Spleen (tissue), 11 donors: ENCODE measurements around the gene CAMTA1. TPM values are rescaled to one million over a fixed set of nuclear protein-coding genes. Genes with fewer than 3 reads are reported as not detected.

Experiments used
- DNase-seq: peaks from one replicate; pipeline ENCODE4 v3.0.0-alpha.2; 2020
- H3K27ac ChIP-seq, 8 donors: fragments of 200-600 bp; sonication (generic) in 7 of 8; 1 replicate in 4 of 8; 2 replicates in 4 of 8; pipeline versions ENCODE4 v1.5.0 to v1.8.0; 2016 to 2021; ENCODE audit warnings: inconsistent platforms in 4 of 8, mild to moderate bottlenecking in 4 of 8, moderate library complexity in 1 of 8
- H3K27me3 ChIP-seq, 7 donors: fragments of 200-600 bp; sonication (generic) in 6 of 7; replicated peaks in 1 of 7; 1 replicate in 4 of 7; 2 replicates in 3 of 7; pipeline versions ENCODE4 v1.5.0 to v1.8.0; 2016 to 2021; ENCODE audit warnings: inconsistent platforms in 3 of 7, mild to moderate bottlenecking in 1 of 7
- H3K36me3 ChIP-seq, 6 donors: fragments of 200-600 bp; sonication (generic) in 5 of 6; 1 replicate in 4 of 6; 2 replicates in 2 of 6; pipeline versions ENCODE4 v1.5.0 to v1.8.0; 2016 to 2021; ENCODE audit warnings: inconsistent platforms in 2 of 6
- H3K4me1 ChIP-seq, 6 donors: fragments of 200-600 bp; sonication (generic) in 5 of 6; 1 replicate in 3 of 6; 2 replicates in 3 of 6; pipeline versions ENCODE4 v1.5.0 to v1.8.0; 2016 to 2021; ENCODE audit warnings: inconsistent platforms in 3 of 6
- H3K4me3 ChIP-seq, 8 donors: fragments of 200-600 bp; sonication (generic) in 7 of 8; 1 replicate in 4 of 8; 2 replicates in 4 of 8; pipeline versions ENCODE4 v1.5.0 to v1.8.0; 2016 to 2021; ENCODE audit warnings: inconsistent platforms in 4 of 8, mild to moderate bottlenecking in 4 of 8, moderate library complexity in 2 of 8
- H3K9me3 ChIP-seq, 8 donors: fragments of 200-600 bp; sonication (generic) in 7 of 8; 1 replicate in 4 of 8; 2 replicates in 4 of 8; pipeline versions ENCODE4 v1.5.0 to v1.8.0; 2016 to 2021; ENCODE audit warnings: inconsistent platforms in 4 of 8
- POLR2A ChIP-seq, 3 donors: fragments of 450-650 bp; IDR thresholded peaks; one replicate each; pipeline ENCODE4 v1.5.1; 2017; ENCODE audit warnings: antibody characterized with exemption in 3 of 3, mild to moderate bottlenecking in 1 of 3
- POLR2AphosphoS5 ChIP-seq, 3 donors: sonication (generic); formaldehyde crosslinking; IDR thresholded peaks; one replicate each; pipeline ENCODE4 v1.5.1; 2017; ENCODE audit warnings: antibody characterized with exemption in 3 of 3
- WGBS, 5 donors: extraction: QIAGEN DNeasy Blood & Tissue Kit in 3 of 5; methylation state at CpG; one replicate each; pipeline versions ENCODE4 v1.1.5 to v1.1.7; 2013 to 2018; 5-methylcytosine and 5-hydroxymethylcytosine counted together
- intact Hi-C: fragments of 100-400 bp; cut with DNase I; formaldehyde crosslinking; loops from one replicate; pipeline ENCODE4 v1.15.0; 2023; ENCODE audit warnings: low total_unique reads
- polyA plus RNA-seq, 3 donors: library from polyadenylated mRNA; stranded (reverse); fragments of 200-250 nt; gene quantifications; one replicate each; pipeline ENCODE4 v1.2.1, GENCODE V29; 2013
- total RNA-seq, 7 donors: library from RNA; depleted of rRNA in 3 of 7; stranded (reverse); fragments of >200 nt in 3 of 7; fragmentation: NEBNext Ultra II Directional in 4 of 7; extraction: Animal tissue kit (Norgen Biotek cat#: 25700) in 4 of 7; gene quantifications; one replicate each; pipeline versions ENCODE4 v1.1.0 to v1.2.1, GENCODE V29; 2016 to 2021
- TF ChIP-seq, protein P1 (sequence below), 11 experiments: fragments of 200-600 bp in 7 of 11; fragments of 450-650 bp in 4 of 11; sonication (generic) in 4 of 11; IDR thresholded peaks in 8 of 11; conservative IDR thresholded peaks in 3 of 11; 1 replicate in 7 of 11; 2 replicates in 4 of 11; pipeline versions ENCODE4 v1.4.0 to v1.8.0; 2016 to 2021; ENCODE audit warnings: antibody characterized with exemption in 11 of 11, inconsistent platforms in 4 of 11, mild to moderate bottlenecking in 1 of 11
- donor health status: healthy with polysubstance abuse.
- donor health status: DM: no; HTN: no; CAD: no; lungs with moderate emphysema.
- donor health status: DM: no; HTN: no; CAD: no.
- donor health status: Bipolar disorder and iron deficiency.
- donor health status: healthy.
- donor health status: DM: no; HTN: no; CAD: no.
- donor health status: DM: yes; HTN: yes; CAD: no.

Gene CAMTA1
- total and polyA plus RNA-seq, 10 donors = 53.0 to 106 (median 77.3) TPM

DNA sequence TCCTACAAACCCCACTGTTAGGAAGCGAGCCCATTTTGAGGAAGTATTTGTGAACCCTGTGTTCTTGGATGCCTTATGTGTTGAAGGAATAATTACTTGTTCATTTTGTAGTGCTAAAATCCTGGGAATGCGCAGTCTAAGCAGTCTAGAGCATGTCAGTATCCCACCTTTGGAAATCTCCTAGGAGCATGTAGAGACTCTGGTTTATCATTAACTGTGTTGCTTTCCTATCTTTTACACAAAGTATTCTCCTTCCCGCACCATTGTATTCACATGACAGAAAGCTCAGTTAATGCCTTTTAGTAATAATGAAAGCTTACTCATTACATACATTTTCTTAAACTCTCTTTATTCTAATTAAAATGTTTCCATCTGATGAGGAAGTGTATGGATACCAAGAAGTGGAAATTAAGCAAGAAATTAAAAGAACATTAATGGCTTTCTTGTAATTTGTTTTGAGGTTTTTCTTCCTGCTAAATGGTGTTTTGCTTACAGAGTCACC, 99.4 kb downstream of the CAMTA1 start:
- no peaks in the 10 kb centered on the region for H3K27me3 ChIP-seq
- DNase-seq = no peak
- H3K4me3 ChIP-seq = no peak overlapping the region
- H3K36me3 ChIP-seq = peaks cover 0 to 14% (median 0%) of the 10 kb centered on the region in 6 donors
- intact Hi-C loops = loop anchor here (5.0 kb wide), 2 partner anchors 82 to 167 kb away; no protein-coding TSS in a partner anchor
- H3K4me1 ChIP-seq = peaks cover 0 to 13% (median 4%) of the 10 kb centered on the region in 6 donors
- TF ChIP-seq, protein P1, sequence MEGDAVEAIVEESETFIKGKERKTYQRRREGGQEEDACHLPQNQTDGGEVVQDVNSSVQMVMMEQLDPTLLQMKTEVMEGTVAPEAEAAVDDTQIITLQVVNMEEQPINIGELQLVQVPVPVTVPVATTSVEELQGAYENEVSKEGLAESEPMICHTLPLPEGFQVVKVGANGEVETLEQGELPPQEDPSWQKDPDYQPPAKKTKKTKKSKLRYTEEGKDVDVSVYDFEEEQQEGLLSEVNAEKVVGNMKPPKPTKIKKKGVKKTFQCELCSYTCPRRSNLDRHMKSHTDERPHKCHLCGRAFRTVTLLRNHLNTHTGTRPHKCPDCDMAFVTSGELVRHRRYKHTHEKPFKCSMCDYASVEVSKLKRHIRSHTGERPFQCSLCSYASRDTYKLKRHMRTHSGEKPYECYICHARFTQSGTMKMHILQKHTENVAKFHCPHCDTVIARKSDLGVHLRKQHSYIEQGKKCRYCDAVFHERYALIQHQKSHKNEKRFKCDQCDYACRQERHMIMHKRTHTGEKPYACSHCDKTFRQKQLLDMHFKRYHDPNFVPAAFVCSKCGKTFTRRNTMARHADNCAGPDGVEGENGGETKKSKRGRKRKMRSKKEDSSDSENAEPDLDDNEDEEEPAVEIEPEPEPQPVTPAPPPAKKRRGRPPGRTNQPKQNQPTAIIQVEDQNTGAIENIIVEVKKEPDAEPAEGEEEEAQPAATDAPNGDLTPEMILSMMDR (IDR thresholded peaks at IDR 0.05 in 8 of 11, conservative IDR thresholded peaks at IDR 0.05 in 3 of 11) = no peak
- no peak for TF ChIP-seq POLR2AphosphoS5 (IDR thresholded peaks at IDR 0.05)
- TF ChIP-seq POLR2A (IDR thresholded peaks at IDR 0.05) = no peak
- no peak overlapping the region for H3K27ac ChIP-seq
- WGBS, 5 donors = 83 to 90% (median 84%) methylated on average over 3 of the region's 3 CpGs
- no peaks in the 10 kb centered on the region for H3K9me3 ChIP-seq

DNA sequence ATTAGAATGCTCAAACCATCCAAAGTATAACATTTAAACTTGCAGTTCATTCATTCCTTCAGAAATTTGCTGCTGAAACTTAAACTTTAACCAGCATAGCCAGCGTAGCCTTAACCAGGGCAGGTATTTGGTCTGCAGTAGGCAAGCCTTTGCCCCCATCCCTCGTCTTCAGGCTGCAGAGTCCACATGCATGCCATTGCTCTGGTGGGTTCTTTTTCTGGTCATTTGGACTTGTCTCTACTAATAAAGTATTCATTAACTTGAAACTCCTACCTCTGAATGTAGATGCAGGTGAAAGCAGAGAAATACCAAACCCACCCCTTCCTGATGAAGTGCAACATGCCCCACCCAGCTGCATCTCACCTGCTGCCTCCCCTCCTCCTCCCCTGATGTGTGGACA, 100.2 kb downstream of the CAMTA1 start:
- Histone ChIP-seq H3K36me3 (peaks cover 0 to 14% (median 0%) of the 10 kb centered on the region in 6 donors), H3K4me1 (peaks cover 0 to 17% (median 7%) of the 10 kb centered on the region in 6 donors), H3K27ac (no peak overlapping the region), H3K9me3 (no peaks in the 10 kb centered on the region), H3K27me3 (no peaks in the 10 kb centered on the region), H3K4me3 (no peak overlapping the region)
- 92 to 99% (median 96%) methylated on average over 2 of the region's 2 CpGs for whole genome bisulfite sequencing, 5 donors
- intact Hi-C loops = loop anchor here (5.0 kb wide), 2 partner anchors 83 to 168 kb away; no protein-coding TSS in a partner anchor
- TF ChIP-seq POLR2AphosphoS5 (IDR thresholded peaks at IDR 0.05) = no peak
- TF ChIP-seq POLR2A (IDR thresholded peaks at IDR 0.05) = no peak
- TF ChIP-seq, protein P1 (IDR thresholded peaks at IDR 0.05 in 8 of 11, conservative IDR thresholded peaks at IDR 0.05 in 3 of 11) = no peak
- DNase-seq = no peak

DNA sequence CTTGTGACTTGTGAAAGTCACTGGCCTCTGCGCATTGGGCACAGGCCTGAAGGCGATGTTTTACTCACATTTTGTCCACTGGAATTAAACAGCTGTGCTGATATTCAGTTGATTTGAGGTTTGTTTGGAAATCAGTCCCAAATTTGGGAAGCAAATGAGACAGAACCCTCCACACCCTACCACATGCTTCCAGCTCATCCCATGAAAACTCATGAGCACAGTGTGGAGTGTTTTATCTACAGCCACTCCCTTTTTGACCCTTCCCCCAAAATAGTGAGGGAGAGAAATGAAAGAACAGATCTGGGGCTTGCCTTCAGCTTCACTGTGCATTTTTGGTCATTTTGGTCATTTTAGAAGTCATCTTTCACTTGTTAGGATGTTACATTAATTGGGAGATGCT, 101.3 kb downstream of the CAMTA1 start:
- Histone ChIP-seq H3K4me3 (no peak overlapping the region), H3K27ac (no peak overlapping the region), H3K27me3 (no peaks in the 10 kb centered on the region), H3K4me1 (peaks cover 0 to 15% (median 4%) of the 10 kb centered on the region in 6 donors), H3K9me3 (no peaks in the 10 kb centered on the region), H3K36me3 (peaks cover 0 to 14% (median 0%) of the 10 kb centered on the region in 6 donors)
- WGBS, 5 donors = 91 to 99% (median 95%) methylated on average over 2 of the region's 2 CpGs
- DNase-seq = no peak
- intact Hi-C loops = loop anchor here (5.0 kb wide), 2 partner anchors 84 to 169 kb away; no protein-coding TSS in a partner anchor
- TF ChIP-seq POLR2A (IDR thresholded peaks at IDR 0.05) (no peak), POLR2AphosphoS5 (IDR thresholded peaks at IDR 0.05) (no peak)
- TF ChIP-seq, protein P1 (IDR thresholded peaks at IDR 0.05 in 8 of 11, conservative IDR thresholded peaks at IDR 0.05 in 3 of 11) = no peak

DNA sequence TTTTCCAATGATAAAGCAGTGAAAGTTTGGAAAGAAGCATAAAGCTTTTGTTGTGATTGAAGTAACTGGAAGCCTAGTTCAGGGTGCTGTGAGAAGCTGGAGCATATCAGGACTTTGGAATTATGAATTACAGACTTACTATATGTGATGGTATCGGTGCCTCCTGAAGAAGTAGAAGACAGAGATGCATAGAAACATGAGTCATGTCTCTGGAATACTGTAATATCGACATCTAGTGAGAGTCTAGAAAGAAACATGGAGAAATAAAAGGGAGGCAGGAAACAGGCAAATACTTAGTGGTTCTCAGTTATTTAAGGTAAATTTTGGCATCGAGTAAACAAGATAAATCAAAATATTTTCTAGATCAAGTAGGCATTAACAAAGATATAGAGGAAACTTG, 103.0 kb downstream of the CAMTA1 start:
- TF ChIP-seq, protein P1 (IDR thresholded peaks at IDR 0.05 in 8 of 11, conservative IDR thresholded peaks at IDR 0.05 in 3 of 11) = no peak
- TF ChIP-seq POLR2A (IDR thresholded peaks at IDR 0.05) = no peak
- TF ChIP-seq POLR2AphosphoS5 (IDR thresholded peaks at IDR 0.05) = no peak
- no peaks in the 10 kb centered on the region for H3K27me3 ChIP-seq
- no peak for DNase-seq
- H3K36me3 ChIP-seq = peaks cover 0 to 14% (median 0%) of the 10 kb centered on the region in 6 donors
- 93 to 94% (median 93%) methylated on average over 3 of the region's 3 CpGs for WGBS, 5 donors
- H3K9me3 ChIP-seq = no peaks in the 10 kb centered on the region
- H3K4me3 ChIP-seq = no peak overlapping the region
- H3K27ac ChIP-seq = no peak overlapping the region
- peaks cover 0 to 10% (median 4%) of the 10 kb centered on the region in 6 donors for H3K4me1 ChIP-seq
- intact Hi-C loops = loop anchor here (5.0 kb wide), 2 partner anchors 86 to 171 kb away; no protein-coding TSS in a partner anchor
